ENCODE measurements around the gene HEPH.
"Not testable (repeated sequence)": the region's sequence is repeated elsewhere in the genome, so short reads cannot be mapped to it uniquely, and the experiment has no call there.

DNA sequence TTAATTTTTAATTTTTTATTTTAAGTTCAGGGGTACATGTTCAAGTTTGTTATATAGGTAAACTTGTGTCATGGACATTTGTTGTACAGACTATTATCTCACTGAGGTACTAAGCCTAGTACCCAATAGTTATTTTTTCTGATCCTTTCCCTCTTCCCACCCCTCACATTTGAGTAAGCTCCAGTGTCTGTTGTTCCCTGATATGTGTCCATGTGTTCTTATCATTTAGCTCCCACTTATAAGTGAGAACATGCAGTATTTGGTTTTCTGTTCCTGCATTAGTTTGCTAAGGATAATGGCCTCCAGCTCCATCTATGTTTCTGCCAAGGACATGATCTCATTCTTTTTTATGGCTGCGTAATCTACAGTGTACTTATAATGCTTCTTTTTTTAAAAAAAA, 69.9 kb downstream of the HEPH start:
- not testable (repeated sequence) for TF ChIP-seq POLR2A, CTCF (IDR thresholded peaks at IDR 0.05)

Measured in heart left ventricle (tissue), 13 donors.